SU-DHL-6 (cell line): ENCODE data around the gene CCND3.

Experiments
- H2AFZ ChIP-seq: fragments of 200-600 bp; sonication (generic); 2 replicates; pipeline ENCODE4 v1.6.1; 2014; ENCODE audit warnings: low read depth, mild to moderate bottlenecking, moderate library complexity, mixed read lengths, antibody characterized with exemption, low read length; ENCODE audit not compliant: severe bottlenecking
- H3F3A ChIP-seq: fragments of 200-600 bp; shearing (Covaris generic); 2 replicates; pipeline ENCODE4 v1.6.0; 2016; ENCODE audit warnings: antibody characterized with exemption, mild to moderate bottlenecking; ENCODE audit not compliant: insufficient read depth
- H3K27ac ChIP-seq: fragments of 200-600 bp; sonication (generic); 2 replicates; pipeline ENCODE4 v1.5.1; 2016; ENCODE audit warnings: low read depth, mild to moderate bottlenecking, low read length, moderate library complexity, mixed read lengths
- H3K27me3 ChIP-seq: fragments of 200-600 bp; sonication (generic), shearing (Covaris generic); 2 replicates; pipeline ENCODE4 v1.6.0; 2014; ENCODE audit warnings: mild to moderate bottlenecking, low read length
- H3K36me3 ChIP-seq: fragments of 200-600 bp; sonication (generic); 2 replicates; pipeline ENCODE4 v1.6.1; 2014; ENCODE audit warnings: mild to moderate bottlenecking, low read length, mixed read lengths
- H3K4me2 ChIP-seq: fragments of 300-600, 200-600 bp; shearing (Covaris generic), sonication (generic); 2 replicates; pipeline ENCODE4 v1.6.0; 2014; ENCODE audit warnings: low read length, low read depth, mild to moderate bottlenecking; ENCODE audit not compliant: poor library complexity, severe bottlenecking
- H3K4me3 ChIP-seq: fragments of 200-600 bp; sonication (generic); 2 replicates; pipeline ENCODE4 v1.5.1; 2014; ENCODE audit warnings: antibody characterized with exemption, low read length, mild to moderate bottlenecking, mixed read lengths; ENCODE audit not compliant: insufficient read depth, poor library complexity, severe bottlenecking
- H3K79me2 ChIP-seq: fragments of 200-600 bp; sonication (generic); 2 replicates; pipeline ENCODE4 v1.6.1; 2014; ENCODE audit warnings: mild to moderate bottlenecking, low read length, moderate library complexity; ENCODE audit not compliant: insufficient read depth
- H3K9ac ChIP-seq: fragments of 200-600 bp; sonication (generic); 2 replicates; pipeline ENCODE4 v1.7.0; 2014; ENCODE audit warnings: mild to moderate bottlenecking, low read length
- H3K9me2 ChIP-seq: fragments of 200-600 bp; sonication (generic); replicated peaks from 2 replicates; pipeline ENCODE4 v1.6.1; 2014; ENCODE audit warnings: low read length; ENCODE audit not compliant: insufficient read depth
- H3K9me3 ChIP-seq: fragments of 200-600 bp; sonication (generic); 2 replicates; pipeline ENCODE4 v1.6.1; 2014; ENCODE audit warnings: low read length, mixed read lengths; ENCODE audit not compliant: insufficient read depth
- H4K20me1 ChIP-seq: fragments of 200-600 bp; sonication (generic); 2 replicates; pipeline ENCODE4 v1.6.1; 2014; ENCODE audit warnings: low read depth, mild to moderate bottlenecking, antibody characterized with exemption, low read length, moderate library complexity, mixed read lengths
- EZH2phosphoT487 ChIP-seq: fragments of 200-600 bp; sonication (generic), shearing (Covaris generic); conservative IDR thresholded peaks from 2 replicates; pipeline ENCODE4 v1.6.1; 2018; ENCODE audit warnings: mild to moderate bottlenecking, antibody characterized with exemption, low read length, moderate library complexity, mixed read lengths
- TF ChIP-seq, protein P1 (sequence below): fragments of 200-600 bp; sonication (generic); IDR thresholded peaks from one replicate; pipeline ENCODE4 v1.5.1; 2017; ENCODE audit warnings: antibody characterized with exemption, mild to moderate bottlenecking, low read length, moderate library complexity; ENCODE audit not compliant: insufficient read depth, poor library complexity, severe bottlenecking

Gene CCND3

DNA sequence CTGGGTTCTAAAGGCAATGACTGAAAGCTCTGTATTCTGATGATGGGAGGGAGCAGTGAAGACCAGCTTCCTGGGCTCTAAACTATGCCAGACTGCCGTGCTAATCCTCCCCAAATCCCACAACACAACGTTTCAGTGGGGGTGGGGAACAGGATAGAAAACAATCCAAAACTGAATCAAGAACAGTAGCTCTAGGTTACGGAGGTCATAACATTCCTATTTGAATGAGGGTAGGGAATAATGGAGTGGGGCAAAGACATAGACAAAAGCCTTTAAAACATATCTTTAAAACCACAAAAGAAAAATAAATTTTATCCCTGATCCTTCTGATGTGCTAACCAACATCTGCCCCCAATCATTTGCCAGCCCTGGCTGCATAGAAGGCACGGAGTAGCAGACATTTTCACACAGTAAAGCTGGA lies 54.3 kb downstream of the CCND3 start:
- Histone ChIP-seq H3K4me3 (no peak overlapping the region), H3F3A (peaks cover 16% of the 10 kb centered on the region; the same call in 1 of the 2 replicates), H3K27me3 (no peaks in the 10 kb centered on the region), H2AFZ (no peak overlapping the region), H3K36me3 (peaks cover 19% of the 10 kb centered on the region), H4K20me1 (0 out of 2 replicates have a peak, but pooled peaks cover 12% of the 10 kb centered on the region), H3K9me2 (no peaks in the 10 kb centered on the region), H3K9me3 (no peaks in the 10 kb centered on the region), H3K79me2 (peaks cover 57% of the 10 kb centered on the region), H3K27ac (no peak overlapping the region), H3K4me2 (no peak overlapping the region), H3K9ac (no peak overlapping the region)
- TF ChIP-seq, protein P1, sequence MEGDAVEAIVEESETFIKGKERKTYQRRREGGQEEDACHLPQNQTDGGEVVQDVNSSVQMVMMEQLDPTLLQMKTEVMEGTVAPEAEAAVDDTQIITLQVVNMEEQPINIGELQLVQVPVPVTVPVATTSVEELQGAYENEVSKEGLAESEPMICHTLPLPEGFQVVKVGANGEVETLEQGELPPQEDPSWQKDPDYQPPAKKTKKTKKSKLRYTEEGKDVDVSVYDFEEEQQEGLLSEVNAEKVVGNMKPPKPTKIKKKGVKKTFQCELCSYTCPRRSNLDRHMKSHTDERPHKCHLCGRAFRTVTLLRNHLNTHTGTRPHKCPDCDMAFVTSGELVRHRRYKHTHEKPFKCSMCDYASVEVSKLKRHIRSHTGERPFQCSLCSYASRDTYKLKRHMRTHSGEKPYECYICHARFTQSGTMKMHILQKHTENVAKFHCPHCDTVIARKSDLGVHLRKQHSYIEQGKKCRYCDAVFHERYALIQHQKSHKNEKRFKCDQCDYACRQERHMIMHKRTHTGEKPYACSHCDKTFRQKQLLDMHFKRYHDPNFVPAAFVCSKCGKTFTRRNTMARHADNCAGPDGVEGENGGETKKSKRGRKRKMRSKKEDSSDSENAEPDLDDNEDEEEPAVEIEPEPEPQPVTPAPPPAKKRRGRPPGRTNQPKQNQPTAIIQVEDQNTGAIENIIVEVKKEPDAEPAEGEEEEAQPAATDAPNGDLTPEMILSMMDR = no peak
- no peak for TF ChIP-seq EZH2phosphoT487

DNA sequence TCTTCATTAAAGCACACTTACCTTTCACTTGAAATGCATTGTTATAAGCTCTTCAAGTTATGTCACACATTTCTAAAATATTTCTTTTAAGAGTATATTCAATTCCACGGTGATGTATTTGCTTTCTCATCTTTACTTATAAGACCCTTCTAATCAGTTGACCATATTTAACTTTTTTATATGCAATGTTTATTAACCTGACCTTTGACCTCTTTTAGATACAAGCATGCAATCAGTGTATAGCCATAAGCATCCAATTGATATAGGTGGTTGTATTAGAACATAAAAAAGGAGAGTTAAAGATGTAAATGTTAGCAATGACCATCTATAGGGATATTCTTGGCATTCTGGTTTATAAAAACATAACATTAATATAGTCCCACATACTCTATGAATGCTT lies 55.7 kb downstream of the CCND3 start:
- no peak overlapping the region for H3K4me2 ChIP-seq

DNA sequence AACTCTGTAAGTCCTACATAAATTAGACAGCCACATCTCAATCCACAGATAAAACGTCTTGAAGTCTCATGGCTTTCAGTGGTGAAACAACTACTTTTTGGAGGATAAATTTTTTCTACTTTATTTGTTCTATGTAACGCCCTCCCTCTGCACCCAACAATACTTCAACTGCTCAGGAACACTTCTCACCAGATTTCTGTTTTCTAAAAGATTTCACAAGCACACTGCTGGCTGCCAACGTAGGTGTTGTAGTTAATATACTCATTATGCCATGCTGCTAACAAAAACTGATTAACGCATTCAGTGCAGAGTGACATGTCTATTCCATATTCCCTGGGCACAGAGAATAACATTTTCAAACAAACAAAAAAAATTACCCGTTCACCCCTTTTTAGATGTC lies 56.7 kb downstream of the CCND3 start:
- Histone ChIP-seq H3K36me3 (peaks cover 7% of the 10 kb centered on the region), H2AFZ (no peak overlapping the region), H3K9me3 (no peaks in the 10 kb centered on the region), H3K79me2 (peaks cover 41% of the 10 kb centered on the region), H3K4me2 (no peak overlapping the region), H3K9me2 (no peaks in the 10 kb centered on the region), H3K27me3 (no peaks in the 10 kb centered on the region), H3K27ac (no peak overlapping the region), H3F3A (peaks cover 17% of the 10 kb centered on the region; the same call in 1 of the 2 replicates), H3K4me3 (no peak overlapping the region), H3K9ac (no peak overlapping the region), H4K20me1 (peaks cover 8% of the 10 kb centered on the region; the same call in 1 of the 2 replicates)
- TF ChIP-seq, protein P1 = no peak
- no peak for TF ChIP-seq EZH2phosphoT487

More for the DNA sequence above, 55.7 kb downstream of the CCND3 start:
- peaks cover 11% of the 10 kb centered on the region for H3K36me3 ChIP-seq
- no peak for TF ChIP-seq EZH2phosphoT487
- TF ChIP-seq, protein P1 = no peak
- no peak overlapping the region for H2AFZ ChIP-seq
- H3K9me3 ChIP-seq = no peaks in the 10 kb centered on the region
- H4K20me1 ChIP-seq = peaks cover 8% of the 10 kb centered on the region; the same call in 1 of the 2 replicates
- H3K9me2 ChIP-seq = no peaks in the 10 kb centered on the region
- H3F3A ChIP-seq = 0 out of 2 replicates have a peak, but pooled peaks cover 12% of the 10 kb centered on the region
- no peak overlapping the region for H3K4me3 ChIP-seq
- peaks cover 43% of the 10 kb centered on the region for H3K79me2 ChIP-seq
- no peak overlapping the region for H3K27ac ChIP-seq
- no peak overlapping the region for H3K9ac ChIP-seq
- no peaks in the 10 kb centered on the region for H3K27me3 ChIP-seq
